ENCODE results near the gene NRXN2. TPM values are rescaled to one million over a fixed set of nuclear protein-coding genes. Genes with fewer than 3 reads are reported as not detected.

NRXN2 gene
- total and polyA plus RNA-seq, 2 donors (not counting 3 experiments of a cell fraction or from before 2014, with no cell fraction given): not detected

GRCh38 chr11:64688534-64688982 is 34.4 kb downstream of the NRXN2 start:
- H3K27ac ChIP-seq (ENCODE audit: insufficient read depth, low read depth, low read length): no peak overlapping the region

More at GRCh38 chr11:64688534-64688982, 34.4 kb downstream of the NRXN2 start:
- FAIRE-seq (peak; percentile 92), DNase-seq (ENCODE audit: low read depth, low spot score) (peak; percentile 92)
- peak overlapping the region in 2 of 3 experiments; percentile 29 to 40 for H3K4me3 ChIP-seq (replicated peaks in 1 of 3; ENCODE audit: insufficient read depth in 1 of 3, low read depth in 1 of 3, low read length in 3 of 3)
- dilution Hi-C loops (cut with MboI; ENCODE audit: extremely low pct_ligation_motif_present, low sequenced_read_pairs): no loop called here
- peaks cover 11 to 19% of the 10 kb centered on the region in 2 experiments for H3K27me3 ChIP-seq (ENCODE audit: control insufficient read depth in 2 of 2, insufficient read depth in 2 of 2, low read length in 2 of 2)
- no peaks in the 10 kb centered on the region for H4K20me1 ChIP-seq (replicated peaks; ENCODE audit: control insufficient read depth, extremely low read depth, insufficient read depth, low read length)
- TF ChIP-seq FOS (IDR thresholded peaks at IDR 0.05; ENCODE audit: borderline replicate concordance, insufficient read depth, low read length) (no peak), CTCF (IDR thresholded peaks at IDR 0.05; ENCODE audit: extremely low read depth in 1 of 2, insufficient read depth in 1 of 2, low read depth in 1 of 2, low read length in 2 of 2) (peak; percentile 89 to 94)
- H2AFZ ChIP-seq (ENCODE audit: low read depth, low read length): peak overlapping the region; percentile 45
- peak overlapping the region; percentile 18 for H3K4me2 ChIP-seq (ENCODE audit: insufficient read depth, low read length)
- no peaks in the 10 kb centered on the region for H3K79me2 ChIP-seq (ENCODE audit: control insufficient read depth, insufficient read depth, low read length)
- ChIA-PET CTCF (interaction anchor here (0.7 to 2.1 kb wide), 36 partner anchors 8 to 334 kb away, joined by 3 to 31 read pairs (median 6); partner anchors contain the start of genes NRXN2 and RASGRP2), POLR2A (no interaction called here)
- no peaks in the 10 kb centered on the region for H3K9me1 ChIP-seq (replicated peaks; ENCODE audit: control insufficient read depth, extremely low read depth, insufficient read depth, low read length)
- BruUV-seq (replicated peaks): no TSS peak
- no peaks in the 10 kb centered on the region for H3K36me3 ChIP-seq (ENCODE audit: control insufficient read depth in 2 of 2, extremely low read depth in 1 of 2, insufficient read depth in 2 of 2, low read length in 2 of 2)
- H3K9me3 ChIP-seq (replicated peaks; ENCODE audit: control insufficient read depth, insufficient read depth, low read length): no peaks in the 10 kb centered on the region
- H3K4me1 ChIP-seq (ENCODE audit: control insufficient read depth, extremely low read depth, insufficient read depth, low read length): no peaks in the 10 kb centered on the region
- H3K9ac ChIP-seq (replicated peaks; ENCODE audit: extremely low read depth, insufficient read depth, low read length): no peak overlapping the region
- intact Hi-C loops (cut with micrococcal nuclease): loop anchor here (1.0 kb wide), 2 partner anchors 35 to 54 kb away; partner anchors contain the start of gene NRXN2

Measured in endothelial cell of umbilical vein (primary cell).